Stimulated activated naive CD4-positive, alpha-beta T cell treated with Interleukin-2 at 50 U/mL for 16 hours (primary cell): ENCODE results near the gene TRMO.
"Not testable (repeated sequence)": the region's sequence is repeated elsewhere in the genome, so short reads cannot be mapped to it uniquely, and the experiment has no call there.

Experiments
- DNase-seq: peaks from one replicate; lab custom pipeline; 2025; lab: John Stamatoyannopoulos, UW

Gene TRMO

GRCh38 chr9:97921959-97922724 lies at the start of gene TRMO:
TSS of gene TRMO (minus strand) at chr9:97922500. CDS start at chr9:97922493, 7 bp downstream.
- DNase-seq: peak; percentile 96

- DNase-seq: no peak
Observed at GRCh38 chr9:97970165-97970564, 47.9 kb upstream of the TRMO start.

GRCh38 chr9:97969014-97969413 lies 46.7 kb upstream of the TRMO start:
- DNase-seq: no peak

- no peak for DNase-seq
Observed at GRCh38 chr9:97966493-97966892, 44.2 kb upstream of the TRMO start.

- no peak for DNase-seq
Observed at GRCh38 chr9:97964901-97965300, 42.6 kb upstream of the TRMO start.

GRCh38 chr9:97963232-97963631 lies 40.9 kb upstream of the TRMO start:
- no peak for DNase-seq

- no peak for DNase-seq
Observed at GRCh38 chr9:97962575-97962974, 40.3 kb upstream of the TRMO start.

GRCh38 chr9:97962136-97962535 lies 39.8 kb upstream of the TRMO start:
- no peak for DNase-seq

GRCh38 chr9:97961361-97961760 lies 39.1 kb upstream of the TRMO start:
- DNase-seq: no peak

GRCh38 chr9:97960678-97961328 lies 38.5 kb upstream of the TRMO start:
- DNase-seq: not testable (repeated sequence)

- DNase-seq: no peak
Observed at GRCh38 chr9:97959585-97959984, 37.3 kb upstream of the TRMO start.

GRCh38 chr9:97958812-97959511 lies 36.7 kb upstream of the TRMO start:
- no peak for DNase-seq

GRCh38 chr9:97956331-97956730 lies 34.0 kb upstream of the TRMO start:
- DNase-seq: no peak

GRCh38 chr9:97954550-97954989 lies 32.3 kb upstream of the TRMO start:
- peak; percentile 27 for DNase-seq

- DNase-seq: not testable (repeated sequence)
Observed at GRCh38 chr9:97950873-97951272, 28.6 kb upstream of the TRMO start.

GRCh38 chr9:97947094-97947493 lies 24.8 kb upstream of the TRMO start:
- DNase-seq: not testable (repeated sequence)

GRCh38 chr9:97945470-97945869 lies 23.2 kb upstream of the TRMO start:
- DNase-seq: not testable (repeated sequence)

GRCh38 chr9:97944612-97945011 lies 22.3 kb upstream of the TRMO start:
- DNase-seq: no peak

GRCh38 chr9:97943308-97943855 lies 21.1 kb upstream of the TRMO start:
- no peak for DNase-seq

- no peak for DNase-seq
Observed at GRCh38 chr9:97941323-97941722, 19.0 kb upstream of the TRMO start.

- no peak for DNase-seq
Observed at GRCh38 chr9:97940741-97941140, 18.4 kb upstream of the TRMO start.

GRCh38 chr9:97940233-97940632 lies 17.9 kb upstream of the TRMO start:
- DNase-seq: no peak
